CD4-positive, alpha-beta T cell treated with Interleukin-4 for 1 hour (primary cell): Measurements from ENCODE around the gene C2CD4C.
"Not testable (repeated sequence)": the region's sequence is repeated elsewhere in the genome, so short reads cannot be mapped to it uniquely, and the experiment has no call there.

ENCODE experiments used
- DNase-seq, 2 donors: peaks; one replicate each; pipeline ENCODE4 v3.0.0-alpha.2; 2020 to 2022

The C2CD4C gene

GRCh38 chr19:413756-414420 is 4.9 kb upstream of the C2CD4C start:
- no peak for DNase-seq

DNA sequence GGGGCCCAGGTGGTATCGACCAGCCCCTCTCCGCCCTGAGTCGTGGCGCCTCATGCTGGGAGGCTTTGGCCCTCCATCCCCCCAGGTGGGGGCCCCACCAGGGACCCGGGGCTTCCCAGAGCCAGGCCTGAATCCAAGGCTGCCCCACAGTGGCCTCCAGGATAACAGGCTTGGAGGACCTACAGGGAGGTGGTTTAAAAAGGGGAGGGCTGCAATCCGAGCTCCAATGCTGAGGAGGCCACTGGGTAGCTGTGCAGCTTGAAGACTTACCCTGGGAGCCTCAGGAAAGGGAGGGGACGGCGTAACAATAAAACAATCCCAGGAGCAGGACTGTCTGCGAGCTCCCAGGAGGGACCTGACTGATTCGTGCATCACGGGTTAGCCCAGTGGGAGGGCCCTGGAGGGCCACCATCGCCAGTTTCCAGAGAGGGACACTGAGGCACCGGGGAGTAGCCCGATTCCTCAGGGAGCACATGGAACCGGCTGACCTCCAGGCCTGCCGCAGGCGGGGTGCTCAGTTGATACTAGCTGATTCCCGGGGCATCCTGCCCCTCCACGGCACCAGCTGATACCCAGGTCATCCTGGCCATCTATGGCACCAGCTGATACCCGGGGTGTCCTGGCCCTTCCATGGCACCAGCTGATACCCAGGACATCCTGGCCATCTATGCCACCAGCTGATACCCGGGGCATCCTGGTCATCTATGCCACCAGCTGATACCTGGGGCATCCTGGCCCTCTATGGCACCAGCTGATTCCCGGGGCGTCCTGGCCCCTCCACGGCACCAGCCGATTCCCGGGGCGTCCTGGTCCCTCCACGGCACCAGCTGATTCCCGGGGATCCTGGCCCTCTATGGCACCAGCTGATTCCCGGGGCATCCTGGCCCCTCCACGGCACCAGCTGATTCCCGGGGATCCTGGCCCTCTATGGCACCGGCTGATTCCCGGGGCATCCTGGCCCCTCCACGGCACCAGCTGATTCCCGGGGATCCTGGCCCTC is 3.7 kb upstream of the C2CD4C start:
- DNase-seq: no peak

- DNase-seq: no peak
Observed at GRCh38 chr19:411723-412355, 2.9 kb upstream of the C2CD4C start.

DNA sequence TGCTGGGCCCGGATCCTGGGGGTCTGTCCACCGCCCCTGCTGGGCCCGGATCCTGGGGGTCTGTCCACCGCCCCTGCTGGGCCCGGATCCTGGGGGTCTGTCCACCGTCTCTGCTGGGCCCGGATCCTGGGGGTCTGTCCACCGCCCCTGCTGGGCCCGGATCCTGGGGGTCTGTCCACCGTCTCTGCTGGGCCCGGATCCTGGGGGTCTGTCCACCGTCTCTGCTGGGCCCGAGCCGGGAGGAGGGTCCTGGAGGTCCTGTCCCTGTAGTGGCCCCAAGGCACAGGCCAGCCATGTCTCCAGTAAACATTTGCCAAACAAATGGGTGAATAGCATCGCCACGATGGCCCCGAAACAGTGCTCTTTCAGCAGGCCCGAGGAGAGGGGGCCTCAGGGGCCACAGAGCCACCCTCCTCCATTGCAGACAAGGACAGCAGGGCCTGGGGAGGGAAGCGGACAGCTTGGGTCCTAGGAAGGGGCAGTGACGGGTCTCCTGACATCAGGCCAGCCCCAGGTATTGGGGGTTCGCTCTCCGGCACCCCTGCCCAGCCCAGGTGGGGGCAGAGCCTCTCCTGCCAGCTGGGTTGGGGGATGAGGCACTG is 2.3 kb upstream of the C2CD4C start:
- DNase-seq: not testable (repeated sequence)

GRCh38 chr19:410243-410781 is 1.4 kb upstream of the C2CD4C start:
- no peak for DNase-seq

- no peak for DNase-seq
Observed at GRCh38 chr19:409516-410242, 732 bp upstream of the C2CD4C start.

- no peak for DNase-seq
Observed at GRCh38 chr19:408441-408901, 476 bp downstream of the C2CD4C start.

DNA sequence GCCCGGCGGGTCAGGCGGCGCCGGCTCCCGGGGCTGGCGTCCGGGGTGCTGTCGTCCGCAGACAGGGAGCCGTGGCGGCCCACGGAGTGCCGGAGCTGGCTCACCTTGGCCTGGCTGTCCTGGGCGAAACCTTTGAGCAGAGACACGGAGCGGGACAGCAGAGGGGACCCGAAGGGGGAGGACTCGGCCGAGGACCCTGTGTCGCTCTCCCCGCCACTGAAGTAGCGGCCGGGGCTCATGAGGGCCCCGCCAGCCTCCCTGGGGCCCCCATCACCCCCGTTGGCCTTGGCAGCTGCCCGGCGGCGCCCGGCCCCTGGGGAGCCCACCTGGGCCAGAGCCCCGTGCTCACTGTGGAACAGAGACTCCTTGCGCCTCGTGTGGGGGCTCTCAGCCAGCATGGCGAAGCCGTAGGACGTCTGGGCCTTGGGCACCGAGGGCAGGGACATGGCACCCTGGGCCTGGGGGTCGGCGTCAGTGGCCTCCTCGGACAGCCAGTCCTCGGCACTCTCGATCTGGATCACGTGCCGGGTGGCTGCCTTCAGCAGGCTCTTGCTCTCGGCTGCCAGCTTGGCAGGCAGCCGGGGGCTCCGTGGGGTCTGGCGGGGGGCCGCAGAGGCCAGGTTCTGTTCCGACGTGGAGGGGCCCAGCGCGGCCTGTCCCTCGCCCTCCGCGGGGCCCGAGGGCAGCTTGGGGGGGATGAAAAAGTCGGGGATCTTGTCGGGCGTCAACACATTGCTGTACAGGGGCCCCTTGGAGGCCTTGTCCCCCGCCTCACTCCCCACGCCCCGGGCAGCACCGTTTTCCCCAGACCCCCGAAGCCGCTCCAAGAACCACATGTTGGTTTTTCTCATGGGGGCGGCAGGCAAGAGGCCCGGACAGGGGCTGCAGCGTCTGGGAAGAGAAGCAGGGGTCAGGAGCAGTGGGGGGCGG is 1.2 kb downstream of the C2CD4C start:
- no peak for DNase-seq

GRCh38 chr19:406971-407510 is 1.9 kb downstream of the C2CD4C start:
- DNase-seq: no peak

DNA sequence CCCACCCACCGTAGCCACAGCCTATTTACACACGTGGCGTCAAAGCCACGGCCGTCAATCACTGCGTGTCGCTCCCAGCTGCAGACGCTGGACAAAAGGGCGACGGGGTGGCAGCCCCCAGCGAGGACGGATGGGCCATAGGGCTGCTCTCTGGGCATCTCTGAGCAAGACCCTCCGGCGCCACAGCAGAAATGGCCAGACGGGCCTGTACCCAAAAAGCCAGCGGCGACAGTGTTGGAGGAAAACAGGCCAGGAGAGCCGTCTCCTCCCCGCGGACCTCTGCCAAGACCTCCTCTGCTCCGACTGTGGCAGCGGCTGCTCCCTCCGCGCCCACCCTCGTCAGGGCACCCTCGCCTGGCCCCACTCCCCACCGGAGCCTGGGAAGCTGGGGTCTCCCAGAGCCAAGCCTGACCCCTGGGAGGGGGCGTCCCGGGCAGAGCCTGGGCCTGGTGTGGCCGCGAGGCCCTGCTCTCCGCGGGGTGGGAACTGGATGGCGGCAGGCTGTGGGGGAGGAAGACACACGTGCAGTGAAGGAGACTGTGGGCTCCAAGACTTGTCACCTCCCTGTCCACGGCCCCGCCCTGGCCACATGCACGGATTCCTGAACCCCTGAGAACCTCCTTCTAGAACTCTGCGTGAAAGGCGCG is 2.7 kb downstream of the C2CD4C start:
- no peak for DNase-seq

GRCh38 chr19:405121-405965 is 3.6 kb downstream of the C2CD4C start:
- no peak for DNase-seq

DNA sequence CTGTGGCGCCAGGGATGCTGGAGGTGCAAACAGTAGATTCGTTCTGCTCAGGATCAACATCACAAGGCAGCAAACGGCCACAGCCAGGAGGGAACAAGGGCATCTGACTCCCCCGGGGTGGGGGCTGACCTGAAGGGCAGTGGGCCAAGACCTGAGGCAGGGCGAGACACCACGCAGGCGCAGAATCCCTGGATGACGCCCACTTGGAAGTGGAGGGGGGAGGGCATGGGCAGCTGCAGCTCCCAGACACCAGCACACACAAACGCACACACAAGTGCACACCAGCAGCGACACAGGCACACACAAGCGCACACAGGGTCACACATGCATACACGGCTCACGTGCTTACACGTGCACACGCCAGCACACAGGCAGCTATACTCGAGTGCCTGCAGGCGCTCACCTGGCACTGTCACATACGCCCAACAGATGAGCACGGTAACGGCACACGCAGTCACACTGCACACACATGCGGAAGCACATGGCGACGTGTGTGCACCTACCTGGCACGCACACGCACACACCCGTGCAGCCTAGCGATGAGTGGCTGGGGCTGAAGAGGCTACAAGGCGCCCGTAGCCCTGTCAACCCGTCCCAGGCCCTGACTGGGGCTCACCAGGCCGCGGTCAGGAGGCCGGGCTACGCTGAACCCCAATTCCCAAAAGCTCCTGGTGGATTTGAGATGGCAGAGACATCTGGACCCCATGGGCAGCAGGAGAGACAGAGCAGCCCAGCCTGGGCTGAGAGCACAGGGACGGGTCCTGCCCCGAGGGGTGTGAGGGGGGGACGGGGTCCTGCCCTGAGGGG is 5.5 kb downstream of the C2CD4C start:
- DNase-seq: no peak

GRCh38 chr19:402786-403185 is 6.2 kb downstream of the C2CD4C start:
- DNase-seq: no peak

- DNase-seq: peak in 1 of 2 donors; percentile 2
Observed at GRCh38 chr19:401866-402511, 7.0 kb downstream of the C2CD4C start.

DNA sequence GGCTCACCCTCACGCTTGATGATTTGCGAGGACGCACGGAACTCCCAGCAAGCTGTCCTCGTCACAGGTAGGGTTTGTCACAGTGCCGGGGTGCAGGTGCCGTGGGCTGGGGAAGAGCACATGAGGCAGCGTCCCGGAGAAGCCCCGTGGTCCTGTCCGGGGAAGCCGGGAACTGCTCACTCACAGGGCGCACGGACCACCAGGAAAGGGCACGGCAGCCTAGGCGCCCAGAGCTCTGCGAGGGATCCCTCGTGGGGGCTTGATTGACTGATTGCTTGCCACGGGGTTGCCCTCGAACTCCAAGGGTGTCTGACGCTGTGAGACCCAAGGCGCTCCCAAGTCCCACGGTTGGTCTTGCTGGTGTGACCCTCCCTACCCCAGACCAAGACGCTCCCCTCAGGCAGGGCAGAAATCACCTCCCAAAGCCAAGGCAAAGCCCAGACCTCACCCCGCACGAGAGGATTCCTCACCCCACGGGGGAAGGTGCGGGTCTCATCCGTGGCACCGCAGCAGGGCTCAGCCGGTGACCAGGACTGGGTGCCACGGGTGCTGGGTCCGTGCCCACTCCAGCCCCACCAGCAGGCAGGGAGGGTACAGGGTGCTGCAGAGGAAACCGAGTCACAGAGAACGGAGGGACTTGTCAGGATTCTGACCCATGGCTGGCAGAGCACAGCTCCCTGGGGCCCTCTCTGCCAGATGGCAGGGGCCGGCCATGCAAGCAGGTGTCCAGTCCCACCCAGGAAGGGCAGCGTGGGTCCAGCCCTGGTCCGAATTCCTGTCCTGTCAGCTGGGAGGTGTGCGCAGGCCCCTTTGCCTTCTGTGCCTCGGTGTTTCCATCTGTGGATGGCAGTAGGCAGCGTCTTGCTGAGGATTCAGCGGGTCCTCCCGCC is 7.7 kb downstream of the C2CD4C start:
- peak in 1 of 2 donors; percentile 2 for DNase-seq

GRCh38 chr19:399370-399769 is 9.6 kb downstream of the C2CD4C start:
- DNase-seq: no peak

DNA sequence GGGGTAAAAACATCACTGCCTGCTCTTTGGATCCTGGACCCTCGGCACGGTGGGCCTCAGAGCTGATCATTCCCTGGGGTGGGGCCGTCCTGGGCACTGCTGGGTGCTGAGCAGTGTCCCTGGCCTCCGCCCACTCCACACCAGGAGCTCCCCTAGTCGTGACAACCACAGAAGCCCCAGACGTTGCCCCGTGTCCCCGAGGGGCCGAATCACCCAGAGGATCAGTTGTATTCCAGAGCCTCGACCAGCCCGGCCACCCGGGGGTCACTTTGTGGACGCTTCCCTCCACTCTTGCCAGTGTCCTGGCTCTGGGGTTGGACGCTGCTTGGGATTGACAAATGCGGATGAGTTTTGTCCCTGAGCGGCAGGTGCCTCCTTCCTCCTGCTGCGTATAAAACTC is 10.2 kb downstream of the C2CD4C start:
- no peak for DNase-seq
